PC-9 (cell line): ENCODE measurements around the gene NEDD8. TPM values are rescaled to one million over a fixed set of nuclear protein-coding genes. Genes with fewer than 3 reads are reported as not detected.
"Not testable (repeated sequence)": the region's sequence is repeated elsewhere in the genome, so short reads cannot be mapped to it uniquely, and the experiment has no call there.

Experiments used
- BruUV-seq: library from RNA; stranded (reverse); fragments of 400-500 nt; replicated peaks from 2 replicates; lab custom pipeline; 2021; lab: Mats Ljungman, UMichigan
- CTCF ChIA-PET: fragments of 300-600 bp; sonication (Branson Sonifier 250); formaldehyde crosslinking; loops from one replicate; lab custom pipeline; 2022; ENCODE audit warnings: antibody characterized with exemption; lab: Charles Lee
- POLR2A ChIA-PET: fragments of 300-600 bp; sonication (Branson Sonifier 250); formaldehyde crosslinking; loops from one replicate; lab custom pipeline; 2022; ENCODE audit warnings: antibody characterized with exemption; ENCODE audit not compliant: unreplicated experiment; lab: Charles Lee
- DNase-seq, 2 experiments: peaks; one replicate each; pipeline versions ENCODE4 v3.0.0 to v3.0.0-alpha.2; 2015 to 2022; ENCODE audit warnings: mixed read lengths in 1 of 2
- H2AFZ ChIP-seq: fragments of 200-600 bp; sonication (generic); 2 replicates; pipeline ENCODE4 v1.8.1; 2017; ENCODE audit warnings: antibody characterized with exemption
- H3F3A ChIP-seq: fragments of 200-600 bp; sonication (generic); 2 replicates; pipeline ENCODE4 v1.8.1; 2017; ENCODE audit warnings: antibody characterized with exemption, mild to moderate bottlenecking, low read depth; ENCODE audit not compliant: insufficient read depth
- H3K27ac ChIP-seq: fragments of 200-600 bp; sonication (generic); 2 replicates; pipeline ENCODE4 v1.6.1; 2016; ENCODE audit warnings: mixed run types
- H3K27me3 ChIP-seq: fragments of 200-600 bp; sonication (generic); 2 replicates; pipeline ENCODE4 v1.6.1; 2016; ENCODE audit warnings: low read depth, mixed run types; ENCODE audit not compliant: insufficient read depth
- H3K36me3 ChIP-seq: fragments of 200-600 bp; sonication (generic); 2 replicates; pipeline ENCODE4 v1.6.1; 2016; ENCODE audit warnings: low read depth, mixed run types
- H3K4me1 ChIP-seq: fragments of 200-600 bp; sonication (generic); replicated peaks from 2 replicates; pipeline ENCODE4 v1.6.1; 2016; ENCODE audit warnings: mixed run types; ENCODE audit not compliant: insufficient read depth
- H3K4me2 ChIP-seq: fragments of 200-600 bp; sonication (generic); 2 replicates; pipeline ENCODE4 v1.6.1; 2017; ENCODE audit warnings: mixed run types
- H3K4me3 ChIP-seq: fragments of 200-600 bp; sonication (generic); 2 replicates; pipeline ENCODE4 v1.6.1; 2016; ENCODE audit warnings: mixed run types
- H3K79me2 ChIP-seq: fragments of 200-600 bp; sonication (generic); 2 replicates; pipeline ENCODE4 v1.6.1; 2017; ENCODE audit warnings: low read depth, mixed run types
- H3K9me2 ChIP-seq: fragments of 200-600 bp; sonication (generic); 2 replicates; pipeline ENCODE4 v1.8.1; 2017; ENCODE audit warnings: mild to moderate bottlenecking; ENCODE audit not compliant: insufficient read depth
- H3K9me3 ChIP-seq: fragments of 200-600 bp; sonication (generic); 2 replicates; pipeline ENCODE4 v1.8.1; 2016; ENCODE audit warnings: low read depth; ENCODE audit not compliant: insufficient read depth
- H4K20me1 ChIP-seq: fragments of 200-600 bp; sonication (generic); 2 replicates; pipeline ENCODE4 v1.8.1; 2017; ENCODE audit not compliant: insufficient read depth
- EZH2 ChIP-seq: fragments of 200-600 bp; sonication (generic); IDR thresholded peaks from 2 replicates; pipeline ENCODE4 v1.8.0; 2017; ENCODE audit warnings: antibody characterized with exemption, low read depth
- intact Hi-C: fragments of 100-400 bp; cut with micrococcal nuclease; formaldehyde crosslinking; loops from one replicate; pipeline ENCODE4 v1.10.0; 2022; ENCODE audit not compliant: unreplicated experiment
- total RNA-seq: library from RNA; stranded (reverse); gene quantifications from 2 replicates; pipeline ENCODE4 v1.2.3, GENCODE V29; 2021
- TF ChIP-seq, protein P1 (sequence below): fragments of 200-600 bp; sonication (generic); conservative IDR thresholded peaks from 2 replicates; pipeline ENCODE4 v1.6.1; 2017; ENCODE audit warnings: mixed run types, antibody characterized with exemption, mild to moderate bottlenecking, moderate library complexity

The NEDD8 gene
- total RNA-seq, 1 experiment from 2014 or later: 179 TPM

DNA sequence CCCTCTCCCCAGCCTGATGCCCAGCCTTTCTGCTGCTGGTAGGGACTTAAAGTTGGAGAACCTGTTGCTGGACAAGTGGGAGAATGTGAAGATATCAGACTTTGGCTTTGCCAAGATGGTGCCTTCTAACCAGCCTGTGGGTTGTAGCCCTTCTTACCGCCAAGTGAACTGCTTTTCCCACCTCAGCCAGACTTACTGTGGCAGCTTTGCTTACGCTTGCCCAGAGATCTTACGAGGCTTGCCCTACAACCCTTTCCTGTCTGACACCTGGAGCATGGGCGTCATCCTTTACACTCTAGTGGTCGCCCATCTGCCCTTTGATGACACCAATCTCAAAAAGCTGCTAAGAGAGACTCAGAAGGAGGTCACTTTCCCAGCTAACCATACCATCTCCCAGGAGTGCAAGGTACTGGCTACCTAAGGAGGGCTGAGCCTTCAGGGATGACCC lies 25.0 kb downstream of the NEDD8 start:
- no peak overlapping the region for H3K4me3 ChIP-seq
- no peaks in the 10 kb centered on the region for H3K9me3 ChIP-seq
- ChIA-PET POLR2A (no interaction called here), CTCF (no interaction called here)
- H2AFZ ChIP-seq: no peak overlapping the region
- TF ChIP-seq EZH2: no peak
- TF ChIP-seq, protein P1, sequence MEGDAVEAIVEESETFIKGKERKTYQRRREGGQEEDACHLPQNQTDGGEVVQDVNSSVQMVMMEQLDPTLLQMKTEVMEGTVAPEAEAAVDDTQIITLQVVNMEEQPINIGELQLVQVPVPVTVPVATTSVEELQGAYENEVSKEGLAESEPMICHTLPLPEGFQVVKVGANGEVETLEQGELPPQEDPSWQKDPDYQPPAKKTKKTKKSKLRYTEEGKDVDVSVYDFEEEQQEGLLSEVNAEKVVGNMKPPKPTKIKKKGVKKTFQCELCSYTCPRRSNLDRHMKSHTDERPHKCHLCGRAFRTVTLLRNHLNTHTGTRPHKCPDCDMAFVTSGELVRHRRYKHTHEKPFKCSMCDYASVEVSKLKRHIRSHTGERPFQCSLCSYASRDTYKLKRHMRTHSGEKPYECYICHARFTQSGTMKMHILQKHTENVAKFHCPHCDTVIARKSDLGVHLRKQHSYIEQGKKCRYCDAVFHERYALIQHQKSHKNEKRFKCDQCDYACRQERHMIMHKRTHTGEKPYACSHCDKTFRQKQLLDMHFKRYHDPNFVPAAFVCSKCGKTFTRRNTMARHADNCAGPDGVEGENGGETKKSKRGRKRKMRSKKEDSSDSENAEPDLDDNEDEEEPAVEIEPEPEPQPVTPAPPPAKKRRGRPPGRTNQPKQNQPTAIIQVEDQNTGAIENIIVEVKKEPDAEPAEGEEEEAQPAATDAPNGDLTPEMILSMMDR: no peak
- H3K79me2 ChIP-seq: peaks cover 9% of the 10 kb centered on the region
- H3K9me2 ChIP-seq: no peaks in the 10 kb centered on the region
- no peak overlapping the region for H3K27ac ChIP-seq
- no peaks in the 10 kb centered on the region for H3K4me1 ChIP-seq
- H3F3A ChIP-seq: no peaks in the 10 kb centered on the region
- H3K36me3 ChIP-seq: no peaks in the 10 kb centered on the region
- H3K4me2 ChIP-seq: no peak overlapping the region
- BruUV-seq: no TSS peak
- H3K27me3 ChIP-seq: no peaks in the 10 kb centered on the region
- intact Hi-C loops: no loop called here
- H4K20me1 ChIP-seq: no peaks in the 10 kb centered on the region
- DNase-seq: no peak

GRCh38 chr14:24206260-24207103 lies 25.7 kb downstream of the NEDD8 start:
- ChIA-PET POLR2A (interaction anchor here (0.6 kb wide), 1 partner anchor 98 kb away, joined by 3 read pairs; no protein-coding TSS in a partner anchor), CTCF (no interaction called here)
- H3K27ac ChIP-seq: no peak overlapping the region
- no peak for DNase-seq
- H3K4me2 ChIP-seq: no peak overlapping the region
- H3K9me2 ChIP-seq: no peaks in the 10 kb centered on the region
- H2AFZ ChIP-seq: no peak overlapping the region
- no peaks in the 10 kb centered on the region for H3K36me3 ChIP-seq
- H4K20me1 ChIP-seq: no peaks in the 10 kb centered on the region
- no peaks in the 10 kb centered on the region for H3K27me3 ChIP-seq
- no peaks in the 10 kb centered on the region for H3F3A ChIP-seq
- no TSS peak for BruUV-seq
- H3K4me1 ChIP-seq: no peaks in the 10 kb centered on the region
- peaks cover 3% of the 10 kb centered on the region for H3K79me2 ChIP-seq
- H3K4me3 ChIP-seq: no peak overlapping the region
- TF ChIP-seq, protein P1: no peak
- intact Hi-C loops: no loop called here
- H3K9me3 ChIP-seq: no peaks in the 10 kb centered on the region; the same call in 1 of the 2 replicates

- Histone ChIP-seq H3K4me1 (no peaks in the 10 kb centered on the region), H3K27ac (no peak overlapping the region), H2AFZ (no peak overlapping the region), H3F3A (no peaks in the 10 kb centered on the region), H3K4me3 (no peak overlapping the region), H3K9me3 (no peaks in the 10 kb centered on the region; the same call in 1 of the 2 replicates), H3K4me2 (no peak overlapping the region), H4K20me1 (no peaks in the 10 kb centered on the region), H3K36me3 (no peaks in the 10 kb centered on the region), H3K27me3 (no peaks in the 10 kb centered on the region), H3K9me2 (no peaks in the 10 kb centered on the region), H3K79me2 (no peaks in the 10 kb centered on the region)
- POLR2A ChIA-PET: no interaction called here
- BruUV-seq: no TSS peak
- CTCF ChIA-PET: no interaction called here
- no peak for DNase-seq
- intact Hi-C loops: no loop called here
- TF ChIP-seq, protein P1: no peak
- TF ChIP-seq EZH2: no peak
Measured at GRCh38 chr14:24204163-24205146, 27.7 kb downstream of the NEDD8 start.

DNA sequence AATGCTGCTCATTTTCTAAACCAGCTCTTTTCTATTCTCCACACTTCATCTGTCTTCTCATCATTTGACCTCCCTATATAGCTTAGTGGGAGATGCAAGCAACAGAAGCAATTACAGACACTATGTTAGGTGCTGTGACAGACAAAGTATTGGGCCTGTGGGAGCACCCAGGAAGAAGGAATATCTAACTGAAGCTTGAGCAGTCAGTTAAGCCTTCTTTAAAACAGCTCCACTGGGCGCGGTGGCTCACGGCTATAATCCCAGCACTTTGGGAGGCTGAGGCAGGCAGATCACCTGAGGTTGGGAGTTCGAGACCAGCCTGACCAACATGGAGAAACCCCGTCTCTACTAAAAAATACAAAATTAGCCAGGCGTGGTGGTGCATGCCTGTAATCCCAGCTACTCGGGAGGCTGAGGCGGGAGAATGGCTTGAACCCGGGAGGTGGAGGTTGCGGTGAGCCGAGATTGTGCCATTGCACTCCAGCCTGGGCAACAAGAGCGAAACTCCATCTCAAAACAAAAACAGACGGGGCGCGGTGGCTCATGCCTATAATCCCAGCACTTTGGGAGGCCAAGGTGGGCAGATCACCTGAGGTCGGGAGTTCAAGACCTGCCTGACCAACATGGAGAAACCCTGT lies 28.8 kb downstream of the NEDD8 start:
- H4K20me1 ChIP-seq, H3K4me2 ChIP-seq, POLR2A ChIA-PET, H3K9me3 ChIP-seq, H3K27me3 ChIP-seq, DNase-seq, H3F3A ChIP-seq, H3K79me2 ChIP-seq, intact Hi-C loops, H3K4me3 ChIP-seq, H3K4me1 ChIP-seq, BruUV-seq, H3K27ac ChIP-seq, H3K9me2 ChIP-seq, H2AFZ ChIP-seq, H3K36me3 ChIP-seq: not testable (repeated sequence)
- CTCF ChIA-PET: interaction anchor here (0.7 kb wide), 1 partner anchor 42 kb away, joined by 3 read pairs; the partner anchor contains the start of gene IRF9
